Measurements from ENCODE around the gene CLDN18. TPM values are rescaled to one million over a fixed set of nuclear protein-coding genes. Genes with fewer than 3 reads are reported as not detected.

The CLDN18 gene
- total RNA-seq (2022; extraction: Qiagen RNA extraction) = not detected in 5 replicates

DNA sequence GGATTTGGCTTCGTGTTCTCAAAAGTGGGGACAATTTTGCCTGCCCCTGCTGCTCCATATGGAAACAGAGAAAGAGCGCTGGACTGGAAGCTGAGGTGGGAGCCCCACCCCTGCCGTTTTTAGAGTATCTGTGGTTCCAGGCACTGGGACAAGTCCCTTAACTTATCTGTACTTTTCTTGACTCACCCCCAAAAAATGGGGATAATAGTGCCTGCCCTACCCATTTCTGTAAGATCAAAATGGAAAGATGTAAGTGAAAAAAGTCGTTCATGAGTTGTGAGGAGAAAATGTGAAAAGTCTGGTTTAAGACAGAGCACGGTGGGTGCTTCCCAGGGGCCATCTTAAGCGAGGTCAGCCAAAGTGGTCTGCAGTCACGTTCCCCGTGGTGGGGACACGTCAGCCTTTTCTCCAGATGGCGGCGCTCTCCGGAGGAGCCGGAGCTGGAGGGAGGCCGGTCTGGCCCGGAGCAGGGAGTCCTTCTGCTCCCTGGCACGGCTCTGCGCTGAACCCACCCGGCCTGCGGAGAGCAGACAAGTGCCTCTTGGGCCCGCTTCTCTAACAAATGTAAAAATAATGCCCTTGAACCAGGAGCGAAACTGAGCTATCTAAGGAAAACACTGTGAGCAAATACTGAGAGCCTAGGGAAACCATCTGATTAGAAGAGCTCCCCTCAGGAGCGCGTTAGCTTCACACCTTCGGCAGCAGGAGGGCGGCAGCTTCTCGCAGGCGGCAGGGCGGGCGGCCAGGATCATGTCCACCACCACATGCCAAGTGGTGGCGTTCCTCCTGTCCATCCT is at the start of gene CLDN18:
Gene CLDN18, plus strand, starts transcription at position 690 of the 797 bp plus-strand sequence. Its CDS starts 61 bp downstream, at position 751.

Other genes starting within 250 kb of the CLDN18 start
- gene SOX14, start 245.8 kb upstream of the CLDN18 start, total RNA-seq (2022; extraction: Qiagen RNA extraction) = not detected in 5 replicates
- 9.1 to 13.9 TPM (median 10.3 TPM) in 5 replicates for gene DZIP1L, start 105.4 kb downstream of the CLDN18 start, total RNA-seq (2022; extraction: Qiagen RNA extraction)
- gene A4GNT, start 122.2 kb downstream of the CLDN18 start, total RNA-seq (2022; extraction: Qiagen RNA extraction) = not detected in 5 replicates
- gene DBR1, start 164.8 kb downstream of the CLDN18 start, total RNA-seq (2022; extraction: Qiagen RNA extraction) = 12.4 to 13.8 TPM (median 13.2 TPM) in 5 replicates
- 31.1 to 51.6 TPM (median 41.2 TPM) in 5 replicates for gene ARMC8, start 177.1 kb downstream of the CLDN18 start, total RNA-seq (2022; extraction: Qiagen RNA extraction)

Data from A549 treated with Hydrocortisone at 1 μM for 4 hours (cell line).